VCaP (cell line): ENCODE measurements around the gene AP1G2.
"Not testable (repeated sequence)": the region's sequence is repeated elsewhere in the genome, so short reads cannot be mapped to it uniquely, and the experiment has no call there.

Experiments used
- H3K27ac ChIP-seq: fragments of 450-650 bp; 2 replicates; pipeline ENCODE4 v1.5.1; 2017
- CTCF ChIP-seq: fragments of 450-650 bp; conservative IDR thresholded peaks from 2 replicates; pipeline ENCODE4 v1.5.1; 2017; ENCODE audit warnings: mild to moderate bottlenecking, moderate library complexity

The AP1G2 gene

GRCh38 chr14:23543403-23543802, 24.2 kb downstream of the AP1G2 start:
- TF ChIP-seq CTCF: no peak
- H3K27ac ChIP-seq: no peak overlapping the region

- no peak overlapping the region for H3K27ac ChIP-seq
- no peak for TF ChIP-seq CTCF
Observed at GRCh38 chr14:23542261-23542660, 25.3 kb downstream of the AP1G2 start.

- TF ChIP-seq CTCF: no peak
- no peak overlapping the region for H3K27ac ChIP-seq
Observed at GRCh38 chr14:23540141-23540469, 27.5 kb downstream of the AP1G2 start.

GRCh38 chr14:23539248-23540140, 28.1 kb downstream of the AP1G2 start:
- no peak overlapping the region for H3K27ac ChIP-seq
- peak; percentile 73 for TF ChIP-seq CTCF

GRCh38 chr14:23538785-23539184, 28.8 kb downstream of the AP1G2 start:
- no peak for TF ChIP-seq CTCF
- no peak overlapping the region for H3K27ac ChIP-seq

GRCh38 chr14:23538050-23538718, 29.4 kb downstream of the AP1G2 start:
- no peak for TF ChIP-seq CTCF
- no peak overlapping the region for H3K27ac ChIP-seq

- no peak overlapping the region for H3K27ac ChIP-seq
- TF ChIP-seq CTCF: no peak
Observed at GRCh38 chr14:23537351-23538049, 30.1 kb downstream of the AP1G2 start.

- not testable (repeated sequence) for H3K27ac ChIP-seq
Observed at GRCh38 chr14:23536906-23537305, 30.7 kb downstream of the AP1G2 start.
